Peyer's patch (tissue), 4 donors: ENCODE measurements around the gene RDH16.

Source experiments
- CTCF ChIP-seq, 6 experiments: fragments of 450-650 bp in 4 of 6; fragments of 200-600 bp in 2 of 6; sonication (generic) in 1 of 6; IDR thresholded peaks; one replicate each; pipeline ENCODE4 v1.5.1; 2017 to 2019; ENCODE audit warnings: antibody characterized with exemption in 6 of 6, mild to moderate bottlenecking in 3 of 6, moderate library complexity in 1 of 6
- POLR2A ChIP-seq, 2 donors: fragments of 450-650 bp; IDR thresholded peaks; one replicate each; pipeline ENCODE4 v1.5.1; 2017; ENCODE audit warnings: antibody characterized with exemption in 2 of 2, mild to moderate bottlenecking in 2 of 2, moderate library complexity in 2 of 2

DNA sequence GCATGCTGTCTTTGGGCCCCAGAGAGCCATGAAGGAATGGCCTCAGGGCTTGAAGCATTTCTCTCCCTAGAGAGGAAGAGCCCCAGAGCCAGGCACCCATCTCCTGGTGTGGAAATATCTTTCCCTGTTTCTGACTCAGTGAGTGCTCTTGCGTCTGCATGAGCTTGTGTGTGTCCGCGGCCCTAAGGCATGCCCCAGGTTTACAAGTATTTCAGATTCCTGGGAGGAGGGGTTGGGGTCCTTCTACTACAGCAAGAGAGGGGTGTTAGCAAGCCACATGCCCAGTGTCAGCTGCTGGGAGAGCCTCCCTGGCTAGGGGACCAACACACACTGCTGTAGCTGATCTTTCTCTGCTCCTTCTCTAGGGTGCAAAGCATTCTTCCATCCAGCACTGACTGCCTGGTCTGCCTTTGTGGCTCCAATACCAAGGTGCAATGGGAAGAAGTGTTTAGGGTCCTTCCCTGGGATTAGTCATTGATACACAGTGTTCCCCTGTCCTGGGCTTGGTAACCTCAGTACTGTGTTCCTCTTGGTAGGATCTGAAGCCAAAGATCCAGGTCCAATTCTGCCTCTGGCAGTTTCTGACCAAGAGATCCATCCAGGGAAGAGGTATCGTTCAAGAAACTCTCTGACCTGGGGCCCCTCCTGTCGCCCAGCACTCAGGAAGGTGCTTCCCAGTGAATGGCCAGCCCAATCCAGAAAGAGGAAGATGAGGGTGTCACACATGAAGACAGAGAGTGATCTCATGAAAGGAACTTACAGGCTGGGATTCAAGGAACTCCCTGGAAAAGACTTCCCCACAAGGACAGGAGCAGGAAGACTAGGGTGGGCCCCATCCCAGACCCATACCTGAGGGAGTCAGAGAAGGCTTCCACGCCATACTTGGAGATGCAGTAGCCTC lies 3.1 kb downstream of the RDH16 start:
- TF ChIP-seq CTCF (IDR thresholded peaks at IDR 0.05) (no peak), POLR2A (IDR thresholded peaks at IDR 0.05) (no peak)
